ENCODE data around the gene CIAO3.

Gene CIAO3

DNA sequence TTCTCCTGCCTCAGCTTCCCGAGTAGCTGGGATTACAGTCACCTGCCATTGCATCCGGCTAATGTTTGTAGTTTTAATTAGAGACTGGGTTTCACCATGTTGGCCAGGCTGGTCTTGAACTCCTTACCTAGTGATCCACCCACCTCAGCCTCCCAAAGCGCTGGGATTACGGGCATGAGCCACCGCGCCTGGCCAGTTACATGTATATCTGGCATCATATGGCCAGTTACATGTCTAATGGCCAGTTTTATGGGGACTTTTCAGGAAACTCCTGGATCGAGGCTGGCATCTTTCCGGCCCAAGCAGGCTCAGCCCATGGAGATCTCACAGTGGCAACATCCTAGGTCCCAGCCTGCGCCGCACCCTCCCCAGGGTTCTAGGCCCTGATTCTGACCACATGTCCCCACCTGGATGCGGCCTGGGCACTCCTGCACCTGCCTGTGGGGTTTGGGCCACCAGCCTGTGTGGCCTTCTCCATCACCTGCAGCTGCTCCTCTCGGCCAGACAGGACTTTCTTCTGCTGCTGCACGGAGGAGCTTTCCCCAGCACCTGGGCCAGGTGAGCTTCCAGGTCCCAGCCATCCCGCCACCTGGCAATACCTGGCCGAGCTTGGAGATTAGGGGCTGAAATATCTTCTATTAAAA lies 1.3 kb upstream of the CIAO3 start:
- POLR2A ChIA-PET = no interaction called here
- no peak overlapping the region for H3K4me3 ChIP-seq (ENCODE audit: low read depth, low read length)
- CTCF ChIA-PET = interaction anchor here (0.9 to 5.9 kb wide), 11 partner anchors 8 to 320 kb away, joined by 3 to 48 read pairs (median 7); partner anchors contain the start of genes CCDC78 and HAGHL
- no peak for TF ChIP-seq CTCF (IDR thresholded peaks at IDR 0.05; ENCODE audit: insufficient read depth, low read length, missing control alignments)
- DNase-seq (ENCODE audit: low read depth, low spot score) = no peak

DNA sequence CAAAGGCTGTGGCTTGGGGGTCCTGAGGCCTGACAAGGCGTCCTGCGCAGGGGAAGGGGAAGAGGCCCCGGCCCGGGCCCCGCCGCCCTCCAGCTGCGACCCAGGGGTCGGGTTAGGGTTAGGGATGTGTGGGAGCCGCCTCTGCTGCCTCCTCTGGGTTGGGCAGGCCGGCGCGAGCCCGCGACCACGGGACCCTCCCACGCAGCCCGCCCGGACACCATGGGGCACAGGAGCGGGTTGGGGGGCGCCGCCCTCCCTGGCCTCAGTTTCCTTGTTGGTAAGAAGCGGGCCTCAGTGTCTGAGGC lies 386 bp downstream of the CIAO3 start:
- ChIA-PET POLR2A (interaction anchor here (0.7 kb wide), 1 partner anchor 9 kb away, joined by 3 read pairs; no protein-coding TSS in a partner anchor), CTCF (interaction anchor here (0.9 to 5.9 kb wide), 16 partner anchors 9 to 64 kb away, joined by 3 to 48 read pairs (median 7); partner anchors contain the start of genes CCDC78, HAGHL and WDR24)
- TF ChIP-seq CTCF (IDR thresholded peaks at IDR 0.05; ENCODE audit: insufficient read depth, low read length, missing control alignments) = no peak
- DNase-seq (ENCODE audit: low read depth, low spot score) = no peak
- H3K4me3 ChIP-seq (ENCODE audit: low read depth, low read length) = peak overlapping the region; percentile 73

- POLR2A ChIA-PET = interaction anchor here (0.7 kb wide), 1 partner anchor 9 kb away, joined by 3 read pairs; no protein-coding TSS in a partner anchor
- peak overlapping the region; percentile 73 for H3K4me3 ChIP-seq (ENCODE audit: low read depth, low read length)
- DNase-seq (ENCODE audit: low read depth, low spot score) = no peak
- CTCF ChIA-PET = interaction anchor here (0.9 to 5.9 kb wide), 13 partner anchors 9 to 64 kb away, joined by 3 to 48 read pairs (median 7); partner anchors contain the start of genes CCDC78 and HAGHL
- no peak for TF ChIP-seq CTCF (IDR thresholded peaks at IDR 0.05; ENCODE audit: insufficient read depth, low read length, missing control alignments)
Observed at GRCh38 chr16:739560-740458, 988 bp downstream of the CIAO3 start.

- no peak for TF ChIP-seq CTCF (IDR thresholded peaks at IDR 0.05; ENCODE audit: insufficient read depth, low read length, missing control alignments)
- POLR2A ChIA-PET = no interaction called here
- CTCF ChIA-PET = interaction anchor here (0.9 to 2.4 kb wide), 7 partner anchors 9 to 48 kb away, joined by 3 to 11 read pairs (median 3); partner anchors contain the start of genes ANTKMT and CCDC78
- no peak overlapping the region for H3K4me3 ChIP-seq (ENCODE audit: low read depth, low read length)
- no peak for DNase-seq (ENCODE audit: low read depth, low spot score)
Observed at GRCh38 chr16:736936-737481, 3.8 kb downstream of the CIAO3 start.

DNA sequence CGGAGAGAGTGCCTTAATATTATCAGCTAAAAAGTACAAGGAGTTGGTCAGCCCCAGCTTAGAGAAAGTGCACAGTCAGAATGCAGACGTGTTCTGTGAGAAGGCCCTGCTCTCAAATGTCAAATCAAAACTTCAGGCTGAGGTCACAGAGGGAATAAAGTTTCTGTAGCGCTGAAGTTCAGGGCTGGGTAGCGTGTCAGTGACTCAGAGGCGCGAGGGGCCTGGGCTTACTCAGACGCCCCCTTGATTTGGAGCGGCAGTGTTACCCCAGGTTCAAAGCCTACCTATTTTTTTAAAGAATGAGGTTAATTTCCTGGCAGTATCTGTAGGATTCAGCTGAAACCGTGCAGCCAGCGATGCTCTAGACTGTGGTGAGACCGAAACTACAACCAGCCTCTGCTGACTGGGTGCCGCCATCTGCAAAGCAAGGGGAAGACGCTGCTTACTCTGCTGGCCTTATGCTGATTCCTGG lies 4.8 kb downstream of the CIAO3 start:
- TF ChIP-seq CTCF (IDR thresholded peaks at IDR 0.05; ENCODE audit: insufficient read depth, low read length, missing control alignments) = no peak
- POLR2A ChIA-PET = no interaction called here

More for the DNA sequence above, 4.8 kb downstream of the CIAO3 start:
- CTCF ChIA-PET = interaction anchor here (1.6 to 2.4 kb wide), 3 partner anchors 15 to 49 kb away, joined by 4 to 11 read pairs (median 6); partner anchors contain the start of gene ANTKMT
- no peak overlapping the region for H3K4me3 ChIP-seq (ENCODE audit: low read depth, low read length)
- no peak for DNase-seq (ENCODE audit: low read depth, low spot score)
